HG03571 (cell line): Measurements from ENCODE around the gene IMPG1.

Experiments
- ATAC-seq: cut with Tn5 transposase; IDR thresholded peaks from one replicate; pipeline ENCODE4 v1.9.1; 2021; ENCODE audit not compliant: unreplicated experiment

IMPG1 gene, protein sequence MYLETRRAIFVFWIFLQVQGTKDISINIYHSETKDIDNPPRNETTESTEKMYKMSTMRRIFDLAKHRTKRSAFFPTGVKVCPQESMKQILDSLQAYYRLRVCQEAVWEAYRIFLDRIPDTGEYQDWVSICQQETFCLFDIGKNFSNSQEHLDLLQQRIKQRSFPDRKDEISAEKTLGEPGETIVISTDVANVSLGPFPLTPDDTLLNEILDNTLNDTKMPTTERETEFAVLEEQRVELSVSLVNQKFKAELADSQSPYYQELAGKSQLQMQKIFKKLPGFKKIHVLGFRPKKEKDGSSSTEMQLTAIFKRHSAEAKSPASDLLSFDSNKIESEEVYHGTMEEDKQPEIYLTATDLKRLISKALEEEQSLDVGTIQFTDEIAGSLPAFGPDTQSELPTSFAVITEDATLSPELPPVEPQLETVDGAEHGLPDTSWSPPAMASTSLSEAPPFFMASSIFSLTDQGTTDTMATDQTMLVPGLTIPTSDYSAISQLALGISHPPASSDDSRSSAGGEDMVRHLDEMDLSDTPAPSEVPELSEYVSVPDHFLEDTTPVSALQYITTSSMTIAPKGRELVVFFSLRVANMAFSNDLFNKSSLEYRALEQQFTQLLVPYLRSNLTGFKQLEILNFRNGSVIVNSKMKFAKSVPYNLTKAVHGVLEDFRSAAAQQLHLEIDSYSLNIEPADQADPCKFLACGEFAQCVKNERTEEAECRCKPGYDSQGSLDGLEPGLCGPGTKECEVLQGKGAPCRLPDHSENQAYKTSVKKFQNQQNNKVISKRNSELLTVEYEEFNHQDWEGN

GRCh38 chr6:76072562-76072961 lies at the start of gene IMPG1:
TSS of gene IMPG1 (minus strand) at chr6:76072662. CDS start at chr6:76072488, 174 bp downstream.
- ATAC-seq: no peak

DNA sequence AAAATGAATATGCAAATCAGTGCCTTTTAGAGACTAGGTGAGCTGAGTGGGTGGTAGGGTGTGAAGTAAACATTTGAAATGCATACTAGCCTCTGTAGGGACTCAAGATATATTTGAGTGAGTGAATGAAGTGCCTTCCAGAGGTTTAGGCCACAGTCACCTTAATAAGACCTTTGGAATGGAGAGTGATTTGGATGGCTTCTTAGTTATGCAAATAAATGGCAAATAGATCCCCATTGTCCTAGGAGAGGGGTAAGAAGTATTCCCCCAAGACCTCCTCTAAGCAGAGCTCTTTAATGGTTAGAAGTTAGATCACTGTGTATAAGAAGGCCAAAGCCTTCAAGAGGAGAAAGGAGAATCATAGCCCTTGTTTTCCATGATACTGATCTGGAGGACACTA lies 47.8 kb upstream of the IMPG1 start:
- no peak for ATAC-seq

DNA sequence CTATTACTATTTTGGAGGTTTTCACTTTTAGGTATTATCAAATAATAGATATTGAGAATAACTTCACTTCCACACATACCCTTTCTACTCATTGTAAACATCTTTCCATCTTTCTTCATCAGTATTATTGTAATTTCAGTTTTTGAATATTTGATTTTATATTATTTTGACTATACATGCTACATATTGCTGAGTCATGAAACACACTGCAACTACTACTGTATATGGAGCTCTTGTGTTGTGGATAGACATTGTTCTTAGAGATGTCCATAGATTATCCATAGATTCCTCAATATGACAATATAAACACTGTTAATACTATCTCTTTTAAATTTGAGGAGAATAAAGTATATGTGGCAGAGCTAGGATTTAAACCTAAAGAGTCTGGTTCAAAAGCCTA lies 819 bp upstream of the IMPG1 start:
- ATAC-seq: no peak

DNA sequence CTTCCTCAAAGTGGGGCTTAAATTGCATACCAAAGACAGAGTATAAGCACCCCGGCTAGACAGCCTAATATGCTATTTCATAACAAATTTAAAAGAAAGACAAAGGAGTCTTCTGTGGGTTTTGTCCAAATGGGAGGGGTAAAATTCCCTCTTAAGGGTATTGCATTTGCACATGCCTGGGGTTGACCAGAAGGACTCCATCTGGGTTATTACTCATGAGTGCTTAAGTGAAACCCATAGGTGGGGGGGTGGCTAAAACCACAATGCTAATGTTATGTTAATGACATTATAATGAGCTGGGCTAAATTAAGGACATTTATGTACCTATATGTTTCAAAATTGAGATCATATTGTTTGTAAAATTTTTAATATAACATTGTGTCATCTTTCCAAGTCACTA lies 15.0 kb downstream of the IMPG1 start:
- ATAC-seq: no peak

- ATAC-seq: no peak
Measured at GRCh38 chr6:76052314-76052713, 20.1 kb downstream of the IMPG1 start.

GRCh38 chr6:76043690-76044089 lies 28.8 kb downstream of the IMPG1 start:
- ATAC-seq: no peak

GRCh38 chr6:76035713-76036112 lies 36.7 kb downstream of the IMPG1 start:
- ATAC-seq: no peak

GRCh38 chr6:76026101-76026500 lies 46.4 kb downstream of the IMPG1 start:
- no peak for ATAC-seq

DNA sequence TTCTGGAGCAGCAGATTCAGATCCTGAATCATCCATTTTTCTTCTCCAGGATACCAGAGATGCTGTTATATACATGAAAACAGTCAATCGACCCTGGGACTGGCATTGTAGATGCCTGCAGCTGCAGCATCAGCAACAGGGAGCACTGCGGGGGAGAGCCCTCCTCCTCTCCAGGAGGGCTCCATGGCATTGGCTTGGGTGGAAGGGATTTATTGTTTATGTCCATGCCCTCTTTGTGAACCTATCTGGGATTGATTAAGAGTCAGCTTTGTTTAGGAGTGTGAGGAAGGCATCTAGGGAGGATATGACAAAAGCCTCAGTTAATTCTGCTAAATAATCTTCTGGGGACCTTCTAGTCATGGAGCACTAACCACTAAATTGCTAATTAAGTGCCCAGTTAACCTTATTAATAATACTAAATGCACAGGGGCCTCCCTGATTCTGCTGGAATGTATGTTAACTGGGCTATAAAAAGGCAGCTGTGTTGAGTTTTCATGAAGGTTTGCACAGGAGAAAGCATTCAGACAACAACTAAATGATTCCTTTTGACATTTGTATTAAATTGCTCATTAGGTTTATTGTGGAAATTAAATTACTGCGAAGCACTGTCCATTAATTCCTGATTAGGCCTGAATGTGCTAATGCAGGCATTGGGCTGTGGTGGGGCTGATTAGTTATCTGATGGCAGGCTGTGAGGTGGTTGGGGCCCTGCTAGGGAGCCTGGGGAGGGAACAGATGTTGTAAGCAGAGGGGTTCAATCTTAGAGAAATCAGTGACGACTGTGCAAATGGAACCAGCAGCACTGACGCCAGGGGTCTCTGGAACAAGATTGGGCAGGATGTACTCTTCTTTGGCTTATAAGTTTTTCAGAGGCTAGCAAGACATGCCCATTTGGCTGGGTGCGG lies 57.6 kb downstream of the IMPG1 start:
- no peak for ATAC-seq

DNA sequence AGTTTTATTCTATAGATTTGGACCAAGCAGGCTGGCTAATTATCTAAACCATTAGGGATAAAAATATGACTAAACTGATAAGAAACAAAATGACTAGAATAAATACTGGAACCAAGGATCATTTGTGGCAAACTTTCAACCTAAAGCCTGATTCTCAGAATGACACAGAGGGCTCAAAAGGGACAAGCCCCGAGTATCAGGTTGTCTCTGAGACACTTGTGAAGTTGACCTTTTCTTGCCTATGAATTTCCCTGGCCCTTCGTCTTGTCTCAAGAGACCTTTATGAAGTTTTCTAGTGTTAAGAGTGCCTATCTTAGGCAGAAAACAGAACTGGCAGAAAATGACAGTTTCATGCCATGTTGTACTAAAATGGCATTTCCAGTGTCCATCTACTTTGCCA lies 68.3 kb downstream of the IMPG1 start:
- no peak for ATAC-seq

- no peak for ATAC-seq
Measured at GRCh38 chr6:76003686-76004085, 68.8 kb downstream of the IMPG1 start.

DNA sequence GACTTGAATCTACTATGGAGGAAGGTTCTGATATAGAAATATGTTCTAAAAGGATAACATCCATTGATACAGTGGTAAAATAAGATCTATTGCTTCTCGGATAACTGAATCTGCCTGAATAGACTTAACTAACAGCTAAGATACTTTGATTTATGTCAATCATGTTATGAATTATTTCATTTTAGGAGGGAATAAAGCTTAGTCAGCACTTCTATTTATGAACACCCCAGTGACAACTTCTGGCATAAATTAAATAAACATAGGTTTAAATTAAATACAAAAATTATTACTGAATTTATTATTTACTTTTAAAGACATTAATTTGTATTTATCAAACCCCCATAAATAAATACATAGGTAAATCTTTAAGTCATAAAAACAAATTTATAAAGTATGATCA lies 69.3 kb downstream of the IMPG1 start:
- ATAC-seq: no peak

- no peak for ATAC-seq
Measured at GRCh38 chr6:76000629-76001028, 71.8 kb downstream of the IMPG1 start.

DNA sequence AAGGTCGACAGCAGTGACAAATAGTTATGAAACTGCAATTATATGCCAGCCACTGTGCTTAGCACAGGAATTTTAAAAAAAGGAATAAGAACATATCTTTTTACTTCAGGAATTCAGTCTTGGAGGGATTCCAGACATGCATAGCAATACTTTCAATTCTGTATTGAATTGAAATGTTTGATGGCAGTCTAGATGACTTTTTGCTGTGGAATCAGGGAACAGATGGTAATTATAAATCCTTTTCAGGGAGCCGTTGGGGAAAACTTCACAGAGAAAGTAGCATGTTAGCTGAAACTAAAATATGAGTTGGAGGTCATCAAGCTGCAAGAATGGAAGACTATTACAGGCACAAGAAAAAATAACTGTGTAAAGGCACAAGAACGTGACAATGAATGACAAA lies 74.8 kb downstream of the IMPG1 start:
- ATAC-seq: no peak

GRCh38 chr6:75993236-75994162 lies 79.0 kb downstream of the IMPG1 start:
- ATAC-seq: no peak

DNA sequence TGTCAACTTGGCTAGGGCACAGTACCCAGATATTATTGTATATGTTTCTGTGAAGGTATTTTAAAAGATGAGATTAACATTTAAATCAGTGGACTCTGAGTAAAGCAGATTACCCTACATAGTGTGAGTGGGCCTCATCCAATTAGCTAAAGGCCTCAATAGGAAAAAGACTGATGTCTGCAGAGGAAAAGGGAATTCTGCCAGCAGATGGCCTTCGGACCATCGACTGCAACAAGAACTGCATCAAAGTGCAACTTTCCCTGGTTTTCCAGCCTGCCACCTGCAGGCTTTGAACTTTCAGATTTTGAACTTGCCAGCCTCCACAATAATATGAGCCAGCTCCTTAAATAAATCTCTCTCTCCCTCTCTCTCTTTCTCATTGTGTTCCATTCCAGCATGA lies 80.5 kb downstream of the IMPG1 start:
- no peak for ATAC-seq

DNA sequence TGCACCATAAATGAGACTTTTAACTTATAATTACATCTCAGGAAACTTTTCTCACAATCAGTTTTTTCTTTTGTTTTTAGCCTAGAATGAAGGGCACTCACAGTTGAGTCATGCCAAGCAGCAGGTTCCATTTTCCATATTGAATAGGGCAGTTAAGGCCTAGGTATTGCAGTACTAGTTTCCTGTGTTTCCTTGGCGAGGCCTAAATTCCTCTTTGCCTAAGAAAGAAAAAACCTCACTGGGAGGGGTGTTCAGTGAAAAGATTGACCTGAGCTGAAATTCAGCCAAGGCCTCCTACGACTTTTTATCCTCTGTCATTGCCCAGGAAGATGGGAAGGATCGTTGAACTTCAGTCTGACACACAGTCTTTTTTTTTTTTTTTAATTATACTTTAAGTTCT lies 85.5 kb downstream of the IMPG1 start:
- ATAC-seq: no peak

GRCh38 chr6:75975904-75976303 lies 96.6 kb downstream of the IMPG1 start:
- ATAC-seq: no peak

GRCh38 chr6:75970093-75970492 lies 102.4 kb downstream of the IMPG1 start:
- no peak for ATAC-seq

- no peak for ATAC-seq
Measured at GRCh38 chr6:75968143-75968542, 104.3 kb downstream of the IMPG1 start.
